SIG-M5 treated with dmso at 0.1 percent for 504 hours (cell line): ENCODE data around the gene C6orf47.
A peak's percentile ranks its signal among the peaks of the same experiment; 100 is the strongest.

Experiments
- DNase-seq: peaks from one replicate; lab custom pipeline; 2025; ENCODE audit not compliant: unreplicated experiment; lab: John Stamatoyannopoulos, UW

C6orf47 gene

GRCh38 chr6:31661262-31662123 lies 915 bp upstream of the C6orf47 start:
- no peak for DNase-seq

GRCh38 chr6:31659649-31660380 lies 763 bp downstream of the C6orf47 start:
- DNase-seq = peak; percentile 42

GRCh38 chr6:31658983-31659648 lies 1.5 kb downstream of the C6orf47 start:
- no peak for DNase-seq

GRCh38 chr6:31658158-31658688 lies 2.4 kb downstream of the C6orf47 start:
- no peak for DNase-seq

- no peak for DNase-seq
Measured at GRCh38 chr6:31657406-31658157, 3.0 kb downstream of the C6orf47 start.

GRCh38 chr6:31655349-31656237 lies 5.0 kb downstream of the C6orf47 start, which contains the start of gene APOM:
APOM (plus strand) TSS chr6:31655894; CDS start chr6:31655967, 73 bp downstream.
- no peak for DNase-seq

- no peak for DNase-seq
Measured at GRCh38 chr6:31654574-31655348, 5.8 kb downstream of the C6orf47 start.

GRCh38 chr6:31652925-31653724 lies 7.5 kb downstream of the C6orf47 start:
- DNase-seq = peak; percentile 94

GRCh38 chr6:31651602-31652191 lies 8.9 kb downstream of the C6orf47 start:
- peak; percentile 74 for DNase-seq

GRCh38 chr6:31645325-31645724 lies 15.3 kb downstream of the C6orf47 start:
- DNase-seq = no peak

- DNase-seq = no peak
Measured at GRCh38 chr6:31643818-31644454, 16.6 kb downstream of the C6orf47 start.

- DNase-seq = no peak
Measured at GRCh38 chr6:31642798-31643570, 17.6 kb downstream of the C6orf47 start.

- DNase-seq = no peak
Measured at GRCh38 chr6:31641370-31641769, 19.2 kb downstream of the C6orf47 start.

GRCh38 chr6:31640612-31641011 lies 20.0 kb downstream of the C6orf47 start:
- no peak for DNase-seq

GRCh38 chr6:31639449-31639861 lies 21.1 kb downstream of the C6orf47 start:
- DNase-seq = no peak

- DNase-seq = no peak
Measured at GRCh38 chr6:31639043-31639442, 21.5 kb downstream of the C6orf47 start.
